Body of pancreas (tissue), 4 donors: Measurements from ENCODE around the gene DNAJC8. TPM values are rescaled to one million over a fixed set of nuclear protein-coding genes. Genes with fewer than 3 reads are reported as not detected.

Experiments
- ATAC-seq: fragments of 150-250 bp; one replicate; pipeline ENCODE4 v1.9.1; 2016
- DNase-seq, 4 donors: peaks; one replicate each; pipeline ENCODE4 v3.0.0-alpha.2; 2019
- H3K27ac ChIP-seq, 4 donors: fragments of 200-600 bp; sonication (generic); 1 replicate in 3 of 4; 2 replicates in 1 of 4; pipeline versions ENCODE4 v1.5.1 to v1.6.1; 2016 to 2019; ENCODE audit warnings: mild to moderate bottlenecking in 1 of 4, mixed read lengths in 1 of 4, moderate library complexity in 1 of 4
- H3K27me3 ChIP-seq, 2 donors: fragments of 200-600 bp; sonication (generic); one replicate each; pipeline ENCODE4 v1.6.0; 2016; ENCODE audit warnings: mild to moderate bottlenecking in 1 of 2
- H3K36me3 ChIP-seq, 2 donors: fragments of 200-600 bp; sonication (generic); replicated peaks in 1 of 2; 2 replicates each; pipeline ENCODE4 v1.5.1; 2016; ENCODE audit warnings: low read depth in 2 of 2; ENCODE audit not compliant: insufficient read depth in 1 of 2
- H3K4me1 ChIP-seq: fragments of 200-600 bp; sonication (generic); one replicate; pipeline ENCODE4 v1.6.0; 2016
- H3K4me3 ChIP-seq, 2 donors: fragments of 200-600 bp; sonication (generic); 1 replicate in 1 of 2; 2 replicates in 1 of 2; pipeline ENCODE4 v1.5.1; 2016 to 2019
- H3K9me3 ChIP-seq, 3 donors: fragments of 200-600 bp; sonication (generic); 1 replicate in 2 of 3; 2 replicates in 1 of 3; pipeline ENCODE4 v1.5.1; 2016
- CTCF ChIP-seq, 7 experiments: fragments of 450-650 bp in 4 of 7; fragments of 200-600 bp in 3 of 7; sonication (generic) in 3 of 7; IDR thresholded peaks; one replicate each; pipeline ENCODE4 v1.5.1; 2016 to 2019; ENCODE audit warnings: antibody characterized with exemption in 7 of 7
- POLR2A ChIP-seq, 3 donors: fragments of 450-650 bp; IDR thresholded peaks; one replicate each; pipeline ENCODE4 v1.6.1; 2016; ENCODE audit warnings: antibody characterized with exemption in 3 of 3, mild to moderate bottlenecking in 2 of 3
- WGBS, 2 donors: methylation state at CpG; one replicate each; pipeline ENCODE4 v1.1.5; 2017; 5-methylcytosine and 5-hydroxymethylcytosine counted together
- intact Hi-C: fragments of 100-400 bp; cut with DNase I; formaldehyde crosslinking; loops from one replicate; pipeline ENCODE4 v1.15.1; 2023
- total RNA-seq, 2 donors: library from RNA; depleted of rRNA; stranded (reverse); fragments of >200 nt; gene quantifications; one replicate each; pipeline ENCODE4 v1.1.0, GENCODE V29; 2016

The DNAJC8 gene
- total RNA-seq, 2 donors from 2014 or later, result 18.7 to 53.1 TPM

GRCh38 chr1:28241638-28242241, 8.9 kb upstream of the DNAJC8 start:
- TF ChIP-seq POLR2A (IDR thresholded peaks at IDR 0.05) (no peak), CTCF (IDR thresholded peaks at IDR 0.05) (no peak)
- DNase-seq (no peak), ATAC-seq (no peak)
- Histone ChIP-seq H3K27ac (no peak overlapping the region), H3K9me3 (no peaks in the 10 kb centered on the region), H3K36me3 (no peaks in the 10 kb centered on the region), H3K4me3 (no peak overlapping the region), H3K4me1 (peaks cover 58% of the 10 kb centered on the region), H3K27me3 (no peaks in the 10 kb centered on the region)
- 86 to 93% methylated on average over 10 of the region's 10 CpGs for WGBS, 2 donors
- intact Hi-C loops, result loop anchor here (10.0 kb wide), 1 partner anchor 263 kb away; the partner anchor contains the start of gene RCC1

DNA sequence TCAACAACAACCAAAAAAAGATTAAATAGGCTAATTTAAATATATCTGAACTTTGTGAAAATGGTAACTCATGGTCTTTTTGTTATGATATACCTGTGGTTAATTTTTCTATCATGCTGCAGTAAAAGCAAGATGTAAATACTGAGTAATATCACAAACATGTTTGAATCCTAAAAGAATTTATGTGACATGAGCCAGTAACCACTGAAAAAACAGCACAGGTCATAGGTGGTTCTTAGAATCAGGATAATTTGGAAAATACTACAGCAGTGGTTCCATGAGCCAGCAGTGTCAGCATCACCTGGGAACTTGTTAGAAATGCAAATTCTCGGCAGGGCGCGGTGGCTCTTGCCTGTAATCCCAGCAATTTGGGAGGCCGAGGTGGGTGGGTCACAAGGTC, 7.2 kb upstream of the DNAJC8 start:
- DNase-seq (no peak), ATAC-seq (no peak)
- peaks cover 57% of the 10 kb centered on the region for H3K4me1 ChIP-seq
- no peaks in the 10 kb centered on the region for H3K27me3 ChIP-seq
- no peaks in the 10 kb centered on the region for H3K36me3 ChIP-seq
- no peak overlapping the region for H3K4me3 ChIP-seq
- H3K9me3 ChIP-seq, result no peaks in the 10 kb centered on the region
- H3K27ac ChIP-seq, result no peak overlapping the region
- intact Hi-C loops, result loop anchor here (10.0 kb wide), 1 partner anchor 265 kb away; the partner anchor contains the start of gene RCC1
- no peak for TF ChIP-seq CTCF (IDR thresholded peaks at IDR 0.05)
- WGBS, 2 donors, result 90 to 93% methylated on average over 4 of the region's 4 CpGs

DNA sequence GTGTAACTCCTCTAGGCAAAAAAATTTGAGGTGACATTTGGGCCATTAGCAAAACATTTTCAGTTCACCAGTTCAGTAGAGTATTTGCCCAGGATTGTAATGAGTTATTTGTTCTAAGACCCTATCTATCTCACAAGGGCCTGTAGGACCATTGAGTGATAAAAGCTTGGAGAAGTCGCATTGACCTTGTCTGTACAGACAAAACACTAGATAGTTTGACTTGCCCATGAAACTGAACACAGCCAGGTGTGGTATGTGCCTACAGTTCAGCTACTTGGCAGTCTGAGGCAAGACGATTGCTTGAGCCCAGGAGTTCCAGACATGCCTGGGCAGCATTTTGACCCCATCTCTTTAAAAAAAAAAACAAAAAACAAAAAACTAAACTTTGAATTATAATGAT, 6.2 kb upstream of the DNAJC8 start:
- peaks cover 48% of the 10 kb centered on the region for H3K4me1 ChIP-seq
- TF ChIP-seq POLR2A (IDR thresholded peaks at IDR 0.05), result no peak
- no peak for TF ChIP-seq CTCF (IDR thresholded peaks at IDR 0.05)
- WGBS, 2 donors, result 32 to 42% methylated on average over 2 of the region's 2 CpGs
- no peaks in the 10 kb centered on the region for H3K36me3 ChIP-seq
- H3K27ac ChIP-seq, result no peak overlapping the region
- no peaks in the 10 kb centered on the region for H3K9me3 ChIP-seq
- H3K4me3 ChIP-seq, result no peak overlapping the region
- H3K27me3 ChIP-seq, result no peaks in the 10 kb centered on the region
- ATAC-seq (no peak), DNase-seq (no peak)
- intact Hi-C loops, result no loop called here

GRCh38 chr1:28236656-28237322, 4.0 kb upstream of the DNAJC8 start:
- DNase-seq, result no peak
- peak overlapping the region; percentile 83 to 90 (median 86) for H3K27ac ChIP-seq
- H3K36me3 ChIP-seq, result no peaks in the 10 kb centered on the region

More at GRCh38 chr1:28236656-28237322, 4.0 kb upstream of the DNAJC8 start:
- intact Hi-C loops, result no loop called here
- Histone ChIP-seq H3K4me1 (peaks cover 40% of the 10 kb centered on the region), H3K4me3 (peak overlapping the region; percentile 64 to 82), H3K9me3 (no peaks in the 10 kb centered on the region), H3K27me3 (no peaks in the 10 kb centered on the region)
- TF ChIP-seq POLR2A (IDR thresholded peaks at IDR 0.05) (no peak), CTCF (IDR thresholded peaks at IDR 0.05) (no peak)
- no peak for ATAC-seq
- WGBS, 2 donors, result 2 to 6% methylated on average over 20 of the region's 20 CpGs
